ENCODE measurements around the gene C2CD4C.

DNA sequence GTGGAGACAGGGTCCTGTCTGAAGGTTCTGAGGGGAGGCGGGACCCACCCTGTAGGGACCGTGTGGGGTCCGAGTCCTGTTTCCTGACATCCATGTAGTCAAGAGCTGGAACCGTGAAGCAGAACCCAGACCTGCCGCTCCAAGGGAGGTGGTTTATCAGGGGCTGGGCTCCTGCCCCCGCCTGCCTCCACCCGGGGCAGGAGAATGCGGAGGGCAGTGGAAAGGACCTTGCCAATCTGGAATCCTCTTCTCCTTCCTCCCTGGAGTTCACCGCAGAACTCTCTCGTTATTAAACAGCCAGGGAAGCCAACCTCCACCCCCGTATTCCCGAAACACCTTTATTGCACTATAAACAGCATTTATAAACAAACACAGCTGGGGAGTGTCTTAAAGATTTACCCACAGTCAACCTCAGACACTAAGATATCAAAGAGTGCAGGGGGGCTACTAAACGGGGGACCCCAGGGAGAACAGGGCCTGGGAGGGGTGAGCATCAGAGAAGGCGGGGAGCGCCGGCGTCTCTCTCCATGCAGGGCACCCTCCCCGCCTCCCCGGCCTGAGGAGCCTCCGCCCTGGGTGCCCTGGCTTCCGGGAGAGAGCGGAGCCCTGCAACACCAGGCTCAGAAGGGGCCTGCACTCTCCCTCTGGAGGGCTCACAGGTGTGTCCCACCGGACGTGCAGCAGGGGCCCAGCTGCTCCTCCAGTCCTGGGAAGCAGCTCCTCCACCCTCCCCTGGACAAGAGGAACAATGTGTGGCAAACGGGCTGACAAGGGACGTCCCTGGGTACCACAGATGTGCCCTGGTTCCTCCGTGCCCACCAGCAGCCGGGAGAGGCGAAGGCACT is 3.6 kb downstream of the C2CD4C start:
- TF ChIP-seq, protein P1, sequence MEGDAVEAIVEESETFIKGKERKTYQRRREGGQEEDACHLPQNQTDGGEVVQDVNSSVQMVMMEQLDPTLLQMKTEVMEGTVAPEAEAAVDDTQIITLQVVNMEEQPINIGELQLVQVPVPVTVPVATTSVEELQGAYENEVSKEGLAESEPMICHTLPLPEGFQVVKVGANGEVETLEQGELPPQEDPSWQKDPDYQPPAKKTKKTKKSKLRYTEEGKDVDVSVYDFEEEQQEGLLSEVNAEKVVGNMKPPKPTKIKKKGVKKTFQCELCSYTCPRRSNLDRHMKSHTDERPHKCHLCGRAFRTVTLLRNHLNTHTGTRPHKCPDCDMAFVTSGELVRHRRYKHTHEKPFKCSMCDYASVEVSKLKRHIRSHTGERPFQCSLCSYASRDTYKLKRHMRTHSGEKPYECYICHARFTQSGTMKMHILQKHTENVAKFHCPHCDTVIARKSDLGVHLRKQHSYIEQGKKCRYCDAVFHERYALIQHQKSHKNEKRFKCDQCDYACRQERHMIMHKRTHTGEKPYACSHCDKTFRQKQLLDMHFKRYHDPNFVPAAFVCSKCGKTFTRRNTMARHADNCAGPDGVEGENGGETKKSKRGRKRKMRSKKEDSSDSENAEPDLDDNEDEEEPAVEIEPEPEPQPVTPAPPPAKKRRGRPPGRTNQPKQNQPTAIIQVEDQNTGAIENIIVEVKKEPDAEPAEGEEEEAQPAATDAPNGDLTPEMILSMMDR (IDR thresholded peaks at IDR 0.05) = no peak
- TF ChIP-seq POLR2A (IDR thresholded peaks at IDR 0.05) = no peak
